A549 (cell line): Measurements from ENCODE around the gene QSOX1. TPM values are rescaled to one million over a fixed set of nuclear protein-coding genes. Genes with fewer than 3 reads are reported as not detected.

ENCODE experiments used
- ATAC-seq, 2 experiments: fragments of 200-7000 bp in 1 of 2; fragments of >200 bp in 1 of 2; cut with Nextera tagmentation in 1 of 2; cut with Tn5 transposase in 1 of 2; 3 replicates each; pipeline versions ENCODE4 v1.8.0 to v1.9.1; 2018 to 2020; ENCODE audit warnings: mild to moderate bottlenecking in 1 of 2, moderate library complexity in 1 of 2
- CTCF ChIA-PET: fragments of 300-600 bp; sonication (Branson Sonifier 250); formaldehyde crosslinking; extraction: SDS; loops from one replicate; lab custom pipeline; 2021; ENCODE audit warnings: antibody characterized with exemption, inconsistent platforms; lab: Yijun Ruan, JAX
- POLR2A ChIA-PET: fragments of 350-600 bp; formaldehyde crosslinking; extraction: SDS; loops from one replicate; lab custom pipeline; 2021; ENCODE audit warnings: antibody characterized with exemption, inconsistent platforms; lab: Yijun Ruan, JAX
- DNase-seq, 2 experiments: peaks; one replicate each; pipeline versions ENCODE4 v3.0.0 to v3.0.0-alpha.2; 2011 to 2016; ENCODE audit warnings: low read depth in 1 of 2, low spot score in 1 of 2
- FAIRE-seq: peaks from 2 replicates; lab custom pipeline; 2011; peaks lifted over from hg19 to GRCh38; lab: Jason Lieb, UNC
- H3K27ac ChIP-seq, 2 experiments: fragments of >200 bp; sonication (Bioruptor Twin); formaldehyde crosslinking; 3 replicates each; pipeline ENCODE4 v1.5.1; 2016 to 2017
- H3K4me1 ChIP-seq: fragments of >200 bp; sonication (Bioruptor Twin); formaldehyde crosslinking; 3 replicates; pipeline ENCODE4 v1.6.1; 2016
- H3K4me2 ChIP-seq: fragments of >200 bp; sonication (Bioruptor Twin); formaldehyde crosslinking; 3 replicates; pipeline ENCODE4 v1.6.1; 2016
- H3K4me3 ChIP-seq: fragments of >200 bp; sonication (Bioruptor Twin); formaldehyde crosslinking; 3 replicates; pipeline ENCODE4 v1.5.1; 2016
- H3K9me3 ChIP-seq: fragments of >200 bp; sonication (Bioruptor Twin); formaldehyde crosslinking; 3 replicates; pipeline ENCODE4 v1.6.1; 2016
- BHLHE40 ChIP-seq: IDR thresholded peaks from 2 replicates; pipeline ENCODE4 v1.6.1; 2012; ENCODE audit warnings: low read depth, low read length, inconsistent platforms
- CHD4 ChIP-seq: fragments of 200-600 bp; sonication (generic); IDR thresholded peaks from 2 replicates; pipeline ENCODE4 v1.6.1; 2016; ENCODE audit warnings: antibody characterized with exemption, mild to moderate bottlenecking, borderline replicate concordance
- EHMT2 ChIP-seq: fragments of 200-600 bp; sonication (generic); IDR thresholded peaks from 2 replicates; pipeline ENCODE4 v1.6.1; 2016; ENCODE audit warnings: antibody characterized with exemption, low read depth, mild to moderate bottlenecking, moderate library complexity
- FOSB ChIP-seq: fragments of 250-450 bp; sonication (Bioruptor Pico); IDR thresholded peaks from 2 replicates; pipeline ENCODE4 v1.5.0; 2020; ENCODE audit warnings: mild to moderate bottlenecking, moderate library complexity
- GATA3 ChIP-seq: IDR thresholded peaks from 2 replicates; pipeline ENCODE4 v1.6.1; 2012; ENCODE audit warnings: borderline replicate concordance
- HOXB13 ChIP-seq: fragments of 250-450 bp; sonication (Bioruptor Pico); IDR thresholded peaks from 2 replicates; pipeline ENCODE4 v1.5.0; 2020; ENCODE audit warnings: low read depth, mild to moderate bottlenecking, moderate library complexity
- JUN ChIP-seq, 2 experiments: fragments of >200 bp; sonication (Bioruptor Twin); formaldehyde crosslinking; IDR thresholded peaks; 2 replicates in 1 of 2; 3 replicates in 1 of 2; pipeline ENCODE4 v1.6.1; 2016 to 2017
- NFE2L2 ChIP-seq: fragments of 150-350 bp; conservative IDR thresholded peaks from 2 replicates; pipeline ENCODE4 v1.6.1; 2014; ENCODE audit warnings: low read length
- NR3C1 ChIP-seq: fragments of >200 bp; sonication (Bioruptor Twin); formaldehyde crosslinking; IDR thresholded peaks from 3 replicates; pipeline ENCODE4 v1.6.1; 2017
- PHF8 ChIP-seq: fragments of 200-600 bp; sonication (generic); IDR thresholded peaks from 2 replicates; pipeline ENCODE4 v1.6.1; 2016; ENCODE audit warnings: low read depth, mild to moderate bottlenecking, antibody characterized with exemption, moderate library complexity, borderline replicate concordance
- POLR2A ChIP-seq: IDR thresholded peaks from 2 replicates; pipeline ENCODE4 v1.6.1; 2012; ENCODE audit warnings: mild to moderate bottlenecking, low read length
- POLR2AphosphoS2 ChIP-seq: conservative IDR thresholded peaks from 2 replicates; pipeline ENCODE4 v1.6.1; 2012; ENCODE audit warnings: low read length, improper control_type of control experiment, inconsistent platforms
- RAD21 ChIP-seq, 2 experiments: fragments of >200 bp in 1 of 2; sonication (Bioruptor Twin) in 1 of 2; formaldehyde crosslinking in 1 of 2; IDR thresholded peaks in 1 of 2; conservative IDR thresholded peaks in 1 of 2; 2 replicates in 1 of 2; 3 replicates in 1 of 2; pipeline ENCODE4 v1.6.1; 2012 to 2018; ENCODE audit warnings: inconsistent platforms in 1 of 2
- RCOR1 ChIP-seq: fragments of 150-350 bp; IDR thresholded peaks from 2 replicates; pipeline ENCODE4 v1.6.1; 2014; ENCODE audit warnings: antibody characterized with exemption, low read length, low read depth
- RNF2 ChIP-seq: fragments of 200-600 bp; sonication (generic); IDR thresholded peaks from 2 replicates; pipeline ENCODE4 v1.6.1; 2016; ENCODE audit warnings: low read depth, mild to moderate bottlenecking, antibody characterized with exemption, moderate library complexity, borderline replicate concordance
- SMC3 ChIP-seq: fragments of >200 bp; sonication (Bioruptor Twin); formaldehyde crosslinking; IDR thresholded peaks from 3 replicates; pipeline ENCODE4 v1.6.1; 2018; ENCODE audit warnings: inconsistent platforms
- SREBF2 ChIP-seq: fragments of 450-650 bp; IDR thresholded peaks from 2 replicates; pipeline ENCODE4 v1.6.1; 2014; ENCODE audit warnings: mild to moderate bottlenecking, moderate library complexity
- TFCP2L1 ChIP-seq: fragments of 250-450 bp; sonication (Bioruptor Pico); IDR thresholded peaks from 2 replicates; pipeline ENCODE4 v1.5.0; 2021; ENCODE audit warnings: mild to moderate bottlenecking
- ZC3H11A ChIP-seq: fragments of 450-650 bp; IDR thresholded peaks from 2 replicates; pipeline ENCODE4 v1.6.1; 2014; ENCODE audit warnings: antibody characterized with exemption, mild to moderate bottlenecking
- ZFP36 ChIP-seq: fragments of 450-650 bp; IDR thresholded peaks from 2 replicates; pipeline ENCODE4 v1.6.1; 2014; ENCODE audit warnings: borderline replicate concordance; ENCODE audit not compliant: partially characterized antibody
- ZSCAN20 ChIP-seq: fragments of 250-450 bp; sonication (Bioruptor Pico); IDR thresholded peaks from 2 replicates; pipeline ENCODE4 v1.8.0; 2022; ENCODE audit warnings: mild to moderate bottlenecking, moderate library complexity
- WGBS: methylation state at CpG from one replicate; pipeline ENCODE4 v1.1.6; 2017; ENCODE audit errors: missing lambda C conversion rate; 5-methylcytosine and 5-hydroxymethylcytosine counted together
- polyA plus RNA-seq, 4 experiments: library from polyadenylated mRNA; depleted of rRNA in 3 of 4; stranded (reverse); fragments of >200 nt; fragmentation: RNase III in 1 of 4; extraction: RNeasy Plus Mini Kit Qiagen cat#74134 plus additional on column Dnase treatment in 1 of 4; gene quantifications; 2 replicates in 3 of 4; 3 replicates in 1 of 4; pipeline ENCODE4 v1.2.3, GENCODE V29; 2011 to 2017
- TF ChIP-seq, protein P1 (sequence below): fragments of >200 bp; sonication (Bioruptor Twin); formaldehyde crosslinking; IDR thresholded peaks from 2 replicates; pipeline ENCODE4 v1.6.1; 2016
- TF ChIP-seq, protein P2 (sequence below): fragments of 250-450 bp; sonication (Bioruptor Pico); IDR thresholded peaks from 2 replicates; pipeline ENCODE4 v1.5.0; 2020; ENCODE audit warnings: low read depth, mild to moderate bottlenecking, moderate library complexity
- TF ChIP-seq, protein P3 (sequence below): fragments of >200 bp; sonication (Bioruptor Twin); formaldehyde crosslinking; IDR thresholded peaks from 3 replicates; pipeline ENCODE4 v1.6.1; 2016
- TF ChIP-seq, protein P4 (sequence below): IDR thresholded peaks from 2 replicates; pipeline ENCODE4 v1.6.1; 2012

Gene QSOX1
- polyA plus RNA-seq, 2 of the 4 experiments (the other 2 are of a cell fraction): 43.8 to 60.2 TPM

DNA sequence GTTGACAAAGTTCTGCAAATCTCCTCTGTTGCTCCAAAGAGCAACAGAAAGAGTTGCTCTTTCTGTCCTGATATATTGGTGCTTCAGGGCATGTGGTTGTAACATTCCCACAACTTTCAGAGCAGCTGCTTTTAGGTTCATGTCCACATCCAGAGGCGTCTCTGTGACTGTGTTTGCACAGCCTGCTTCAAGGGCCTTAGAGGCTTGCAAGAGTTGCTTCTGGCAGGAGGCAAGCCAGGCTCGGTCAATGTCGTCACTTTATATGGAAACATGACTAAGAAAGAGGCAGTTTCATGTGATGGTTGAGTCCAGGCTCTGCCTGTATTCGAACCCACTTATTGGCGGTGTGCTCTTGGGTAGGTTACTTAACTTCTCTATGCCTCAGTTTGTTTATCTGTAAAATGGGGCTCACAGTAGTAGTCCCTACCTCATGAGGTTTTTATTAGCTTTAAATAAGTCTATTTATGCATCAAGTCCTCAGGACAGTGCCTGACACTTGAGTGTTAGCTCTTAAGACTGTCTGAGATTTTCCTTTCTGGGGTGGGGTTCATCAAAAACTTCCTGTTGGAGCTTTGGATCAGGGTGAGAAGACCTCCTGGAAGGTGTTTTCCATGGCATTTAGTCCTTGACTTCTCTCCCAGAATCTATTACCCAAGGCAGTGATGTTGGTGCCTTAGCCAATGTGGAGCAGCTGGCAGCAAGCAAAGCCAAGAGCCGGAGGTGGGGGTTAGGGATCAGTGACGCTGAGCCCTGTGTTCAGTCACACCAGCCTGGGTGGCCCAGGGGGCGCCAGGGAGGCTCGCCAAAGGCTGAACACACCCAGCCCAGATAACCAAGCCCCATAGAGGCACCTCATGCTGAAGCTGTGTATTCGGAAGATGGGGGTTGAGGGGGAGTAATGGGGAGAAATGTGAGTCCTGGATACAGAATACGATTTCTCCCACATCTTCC lies 94.3 kb downstream of the QSOX1 start:
- ATAC-seq: peak in 1 of 2 experiments; percentile 46; a peak in 3 of 6 replicates

DNA sequence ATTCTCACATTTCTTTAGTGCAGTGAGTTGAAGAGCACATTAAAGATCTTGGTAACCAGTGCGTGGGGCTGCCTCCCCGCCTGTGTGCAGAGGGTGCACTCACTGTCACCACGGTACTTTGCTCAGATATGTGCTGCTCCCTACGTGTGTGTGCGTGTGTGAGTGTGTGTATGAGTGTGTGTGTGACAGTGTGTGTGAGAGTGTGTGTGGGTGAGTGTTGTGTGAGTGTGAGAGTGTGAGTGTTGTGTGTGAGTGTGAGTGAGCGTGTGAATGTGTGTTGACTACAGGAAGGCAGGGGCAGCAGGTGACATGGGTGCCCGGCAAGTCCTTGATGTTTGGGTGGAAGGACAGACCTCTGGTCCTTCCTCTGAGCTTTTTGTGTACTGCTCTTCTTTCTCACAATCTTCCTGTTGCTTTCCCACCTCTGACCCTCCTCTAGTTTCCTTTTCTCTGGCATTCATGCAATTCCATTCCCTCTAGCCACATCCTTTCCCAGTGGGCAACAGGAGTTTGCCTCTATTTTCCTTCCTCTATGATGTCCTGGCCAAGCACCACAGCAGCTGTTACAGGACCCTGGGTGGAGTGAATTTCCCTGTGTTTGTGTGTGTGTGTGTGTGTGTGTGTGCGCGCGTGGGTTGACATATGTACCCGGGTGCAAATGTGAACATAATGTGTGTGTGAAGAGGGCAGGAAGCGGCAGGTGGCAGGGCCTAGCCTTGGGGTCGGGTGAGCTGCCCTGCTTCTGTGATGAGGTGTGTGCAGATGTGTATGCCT lies 95.2 kb downstream of the QSOX1 start:
- no peak overlapping the region for H3K4me3 ChIP-seq
- no peak for ATAC-seq
- DNase-seq: no peak
- no peak for FAIRE-seq
- ChIA-PET POLR2A (no interaction called here), CTCF (interaction anchor here (1.2 to 11.1 kb wide), 3 partner anchors 11 to 230 kb away, joined by 4 to 102 read pairs (median 7); no protein-coding TSS in a partner anchor)
- TF ChIP-seq, protein P1, sequence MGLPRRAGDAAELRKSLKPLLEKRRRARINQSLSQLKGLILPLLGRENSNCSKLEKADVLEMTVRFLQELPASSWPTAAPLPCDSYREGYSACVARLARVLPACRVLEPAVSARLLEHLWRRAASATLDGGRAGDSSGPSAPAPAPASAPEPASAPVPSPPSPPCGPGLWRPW: no peak
- TF ChIP-seq ZSCAN20 (CRISPR knock-in tag) (no peak), RAD21 (conservative IDR thresholded peaks at IDR 0.05 in 1 of 2, IDR thresholded peaks at IDR 0.05 in 1 of 2) (no peak)
- H3K9me3 ChIP-seq: no peaks in the 10 kb centered on the region
- peaks cover 10% of the 10 kb centered on the region; the same call in 2 of the 3 replicates for H3K4me1 ChIP-seq
- H3K4me2 ChIP-seq: no peak overlapping the region
- no peak overlapping the region for H3K27ac ChIP-seq
- 89% methylated on average over 13 of the region's 13 CpGs for WGBS

More for the DNA sequence above, 94.3 kb downstream of the QSOX1 start:
- DNase-seq (no peak), FAIRE-seq (no peak)
- WGBS: 66% methylated on average over 11 of the region's 11 CpGs
- no peak for TF ChIP-seq PHF8
- no peak for TF ChIP-seq POLR2AphosphoS2
- TF ChIP-seq RCOR1: no peak
- no peak for TF ChIP-seq ZC3H11A
- no peak for TF ChIP-seq RAD21 (conservative IDR thresholded peaks at IDR 0.05 in 1 of 2, IDR thresholded peaks at IDR 0.05 in 1 of 2)
- TF ChIP-seq FOSB (CRISPR knock-in tag): no peak
- TF ChIP-seq EHMT2: no peak
- no peak for TF ChIP-seq BHLHE40
- no peak for TF ChIP-seq TFCP2L1 (CRISPR knock-in tag)
- no peak for TF ChIP-seq ZSCAN20 (CRISPR knock-in tag)
- TF ChIP-seq NR3C1: no peak
- H3K4me3 ChIP-seq: no peak overlapping the region
- no peak overlapping the region for H3K27ac ChIP-seq
- ChIA-PET CTCF (interaction anchor here (0.8 to 11.1 kb wide), 5 partner anchors 12 to 231 kb away, joined by 3 to 102 read pairs (median 4); no protein-coding TSS in a partner anchor), POLR2A (no interaction called here)
- no peak overlapping the region for H3K4me2 ChIP-seq
- peaks cover 13% of the 10 kb centered on the region; the same call in 2 of the 3 replicates for H3K4me1 ChIP-seq
- no peaks in the 10 kb centered on the region for H3K9me3 ChIP-seq

DNA sequence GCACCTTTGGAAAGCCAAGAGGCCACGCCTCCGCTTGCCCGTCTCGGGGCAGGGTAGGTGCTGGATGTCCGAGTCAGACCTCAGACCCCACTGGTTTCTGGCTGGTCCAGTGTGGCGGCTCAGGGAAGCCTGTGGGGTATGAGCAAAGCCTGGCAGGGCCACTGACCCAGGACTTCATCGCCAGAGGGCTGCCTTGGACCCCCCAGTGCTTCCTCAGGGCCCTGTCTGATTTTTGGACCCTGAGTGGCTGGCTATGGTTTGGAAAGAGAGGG lies 95.8 kb downstream of the QSOX1 start:
- CTCF ChIA-PET: interaction anchor here (11.1 kb wide), 1 partner anchor 230 kb away, joined by 102 read pairs; no protein-coding TSS in a partner anchor
- POLR2A ChIA-PET: no interaction called here
- no peak for ATAC-seq
- DNase-seq: no peak
- Histone ChIP-seq H3K9me3 (no peaks in the 10 kb centered on the region), H3K27ac (no peak overlapping the region), H3K4me3 (no peak overlapping the region), H3K4me2 (no peak overlapping the region), H3K4me1 (peaks cover 8% of the 10 kb centered on the region; the same call in 1 of the 3 replicates)
- 88% methylated on average over 6 of the region's 7 CpGs for WGBS
- TF ChIP-seq CHD4 (no peak), ZC3H11A (no peak), NFE2L2 (no peak), TFCP2L1 (CRISPR knock-in tag) (no peak), PHF8 (no peak), RNF2 (no peak), BHLHE40 (no peak), HOXB13 (CRISPR knock-in tag) (no peak), SMC3 (no peak), POLR2A (no peak), SREBF2 (no peak), ZFP36 (no peak), JUN (IDR thresholded peaks at IDR 0.05) (no peak), GATA3 (no peak)
- TF ChIP-seq, protein P2, sequence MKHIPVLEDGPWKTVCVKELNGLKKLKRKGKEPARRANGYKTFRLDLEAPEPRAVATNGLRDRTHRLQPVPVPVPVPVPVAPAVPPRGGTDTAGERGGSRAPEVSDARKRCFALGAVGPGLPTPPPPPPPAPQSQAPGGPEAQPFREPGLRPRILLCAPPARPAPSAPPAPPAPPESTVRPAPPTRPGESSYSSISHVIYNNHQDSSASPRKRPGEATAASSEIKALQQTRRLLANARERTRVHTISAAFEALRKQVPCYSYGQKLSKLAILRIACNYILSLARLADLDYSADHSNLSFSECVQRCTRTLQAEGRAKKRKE (CRISPR knock-in tag): no peak
- TF ChIP-seq, protein P3, sequence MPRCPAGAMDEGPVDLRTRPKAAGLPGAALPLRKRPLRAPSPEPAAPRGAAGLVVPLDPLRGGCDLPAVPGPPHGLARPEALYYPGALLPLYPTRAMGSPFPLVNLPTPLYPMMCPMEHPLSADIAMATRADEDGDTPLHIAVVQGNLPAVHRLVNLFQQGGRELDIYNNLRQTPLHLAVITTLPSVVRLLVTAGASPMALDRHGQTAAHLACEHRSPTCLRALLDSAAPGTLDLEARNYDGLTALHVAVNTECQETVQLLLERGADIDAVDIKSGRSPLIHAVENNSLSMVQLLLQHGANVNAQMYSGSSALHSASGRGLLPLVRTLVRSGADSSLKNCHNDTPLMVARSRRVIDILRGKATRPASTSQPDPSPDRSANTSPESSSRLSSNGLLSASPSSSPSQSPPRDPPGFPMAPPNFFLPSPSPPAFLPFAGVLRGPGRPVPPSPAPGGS: no peak
- TF ChIP-seq, protein P4, sequence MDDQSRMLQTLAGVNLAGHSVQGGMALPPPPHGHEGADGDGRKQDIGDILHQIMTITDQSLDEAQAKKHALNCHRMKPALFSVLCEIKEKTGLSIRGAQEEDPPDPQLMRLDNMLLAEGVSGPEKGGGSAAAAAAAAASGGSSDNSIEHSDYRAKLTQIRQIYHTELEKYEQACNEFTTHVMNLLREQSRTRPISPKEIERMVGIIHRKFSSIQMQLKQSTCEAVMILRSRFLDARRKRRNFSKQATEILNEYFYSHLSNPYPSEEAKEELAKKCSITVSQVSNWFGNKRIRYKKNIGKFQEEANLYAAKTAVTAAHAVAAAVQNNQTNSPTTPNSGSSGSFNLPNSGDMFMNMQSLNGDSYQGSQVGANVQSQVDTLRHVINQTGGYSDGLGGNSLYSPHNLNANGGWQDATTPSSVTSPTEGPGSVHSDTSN: no peak
- FAIRE-seq: no peak
